HG03196 (cell line): ENCODE results near the gene ACSF2.
"Not testable (repeated sequence)": the region's sequence is repeated elsewhere in the genome, so short reads cannot be mapped to it uniquely, and the experiment has no call there.

Experiments used
- ATAC-seq: cut with Tn5 transposase; IDR thresholded peaks from one replicate; pipeline ENCODE4 v1.9.1; 2021; ENCODE audit not compliant: unreplicated experiment

Gene ACSF2

GRCh38 chr17:50462446-50462845 is 36.4 kb downstream of the ACSF2 start:
- no peak for ATAC-seq

- no peak for ATAC-seq
Observed at GRCh38 chr17:50464121-50464520, 38.1 kb downstream of the ACSF2 start.

- no peak for ATAC-seq
Observed at GRCh38 chr17:50464736-50465135, 38.7 kb downstream of the ACSF2 start.

- no peak for ATAC-seq
Observed at GRCh38 chr17:50465171-50465570, 39.2 kb downstream of the ACSF2 start.

GRCh38 chr17:50465635-50466034 is 39.6 kb downstream of the ACSF2 start:
- ATAC-seq = no peak

- no peak for ATAC-seq
Observed at GRCh38 chr17:50466371-50467113, 40.5 kb downstream of the ACSF2 start.

GRCh38 chr17:50467114-50467854 is 41.3 kb downstream of the ACSF2 start:
- no peak for ATAC-seq

GRCh38 chr17:50467855-50468303 is 41.9 kb downstream of the ACSF2 start:
- ATAC-seq = no peak

- ATAC-seq = no peak
Observed at GRCh38 chr17:50468304-50469207, 42.5 kb downstream of the ACSF2 start, which contains the start of gene CHAD. CHAD (minus strand) TSS chr17:50468880; CDS start chr17:50468813, 67 bp downstream.

GRCh38 chr17:50469208-50469605 is 43.2 kb downstream of the ACSF2 start:
- no peak for ATAC-seq

- no peak for ATAC-seq
Observed at GRCh38 chr17:50469671-50470305, 43.8 kb downstream of the ACSF2 start.

- ATAC-seq = no peak
Observed at GRCh38 chr17:50470426-50470825, 44.4 kb downstream of the ACSF2 start.

GRCh38 chr17:50471009-50471905 is 45.2 kb downstream of the ACSF2 start:
- ATAC-seq = no peak

- no peak for ATAC-seq
Observed at GRCh38 chr17:50472286-50472685, 46.3 kb downstream of the ACSF2 start.

GRCh38 chr17:50472761-50473161 is 46.7 kb downstream of the ACSF2 start:
- ATAC-seq = not testable (repeated sequence)

- ATAC-seq = no peak
Observed at GRCh38 chr17:50473901-50474300, 47.9 kb downstream of the ACSF2 start.

GRCh38 chr17:50474523-50474922 is 48.5 kb downstream of the ACSF2 start:
- no peak for ATAC-seq

GRCh38 chr17:50475362-50475761 is 49.3 kb downstream of the ACSF2 start:
- ATAC-seq = no peak

- not testable (repeated sequence) for ATAC-seq
Observed at GRCh38 chr17:50475775-50476544, 49.9 kb downstream of the ACSF2 start.
